SK-N-SH (cell line): ENCODE results near the gene EML1. TPM values are rescaled to one million over a fixed set of nuclear protein-coding genes. Genes with fewer than 3 reads are reported as not detected.

Experiments
- CTCF ChIA-PET: fragments of 300-600, 350-600 bp; formaldehyde crosslinking; extraction: SDS; loops from one replicate; lab custom pipeline; 2021; lab: Yijun Ruan, JAX
- POLR2A ChIA-PET: fragments of 350-600 bp; sonication (Branson Sonifier 250); formaldehyde crosslinking; extraction: SDS; loops from one replicate; lab custom pipeline; 2020; ENCODE audit warnings: antibody characterized with exemption, inconsistent platforms; lab: Yijun Ruan, JAX
- DNase-seq: peaks from one replicate; pipeline ENCODE4 v3.0.0; 2012
- H2AFZ ChIP-seq: fragments of 200-600 bp; sonication (generic); 2 replicates; pipeline ENCODE4 v1.8.1; 2016; ENCODE audit warnings: antibody characterized with exemption, mild to moderate bottlenecking, low read depth
- H3F3A ChIP-seq: fragments of 200-600 bp; sonication (generic); replicated peaks from 2 replicates; pipeline ENCODE3; 2016; ENCODE audit warnings: antibody characterized with exemption, mild to moderate bottlenecking; ENCODE audit not compliant: insufficient read depth
- H3K27ac ChIP-seq, 2 experiments: fragments of 200-500 bp in 1 of 2; fragments of 200-600 bp in 1 of 2; sonication (Bioruptor generic) in 1 of 2; sonication (generic), shearing (Covaris generic) in 1 of 2; 2 replicates each; pipeline versions ENCODE4 v1.5.1 to v1.6.1; 2014 to 2016; ENCODE audit warnings: low read depth in 2 of 2, inconsistent platforms in 1 of 2, low read length in 1 of 2, mild to moderate bottlenecking in 1 of 2, mixed read lengths in 1 of 2
- H3K27me3 ChIP-seq: fragments of 200-600 bp; sonication (generic), shearing (Covaris generic); 2 replicates; pipeline ENCODE4 v1.6.1; 2016; ENCODE audit warnings: mixed run types; ENCODE audit not compliant: insufficient read depth
- H3K36me3 ChIP-seq, 2 experiments: fragments of 200-500 bp in 1 of 2; fragments of 200-600 bp in 1 of 2; sonication (Bioruptor generic) in 1 of 2; sonication (generic) in 1 of 2; replicated peaks in 1 of 2; 2 replicates each; pipeline versions ENCODE3 to v1.5.1; 2014 to 2016; ENCODE audit warnings: low read length in 1 of 2, mild to moderate bottlenecking in 1 of 2; ENCODE audit not compliant: insufficient read depth in 2 of 2, control insufficient read depth in 1 of 2
- H3K4me1 ChIP-seq, 2 experiments: fragments of 200-500 bp in 1 of 2; fragments of 200-600 bp in 1 of 2; sonication (Bioruptor generic) in 1 of 2; sonication (generic), shearing (Covaris generic) in 1 of 2; 2 replicates each; pipeline versions ENCODE4 v1.5.1 to v1.6.1; 2014 to 2016; ENCODE audit warnings: low read depth in 1 of 2, low read length in 1 of 2, mixed run types in 1 of 2; ENCODE audit not compliant: insufficient read depth in 2 of 2, control insufficient read depth in 1 of 2
- H3K4me2 ChIP-seq: fragments of 200-600 bp; sonication (generic), shearing (Covaris generic); 2 replicates; pipeline ENCODE4 v1.6.1; 2017; ENCODE audit warnings: mixed run types
- H3K4me3 ChIP-seq, 2 experiments: fragments of 200-500 bp in 1 of 2; fragments of 200-600 bp in 1 of 2; sonication (Bioruptor generic) in 1 of 2; sonication (generic), shearing (Covaris generic) in 1 of 2; 2 replicates each; pipeline versions ENCODE4 v1.5.1 to v1.8.1; 2014 to 2016; ENCODE audit warnings: low read depth in 2 of 2, inconsistent platforms in 1 of 2, low read length in 1 of 2, mild to moderate bottlenecking in 1 of 2, mixed read lengths in 1 of 2, moderate library complexity in 1 of 2
- H3K79me2 ChIP-seq: fragments of 200-600 bp; sonication (generic); 2 replicates; pipeline ENCODE4 v1.8.1; 2017; ENCODE audit warnings: mild to moderate bottlenecking; ENCODE audit not compliant: insufficient read depth
- H3K9ac ChIP-seq: fragments of 200-600 bp; sonication (generic); 2 replicates; pipeline ENCODE4 v1.6.1; 2017; ENCODE audit warnings: mixed run types
- H3K9me2 ChIP-seq: fragments of 200-600 bp; sonication (generic); 2 replicates; pipeline ENCODE4 v1.6.1; 2017; ENCODE audit warnings: mixed run types
- H3K9me3 ChIP-seq: fragments of 200-600 bp; sonication (generic); 2 replicates; pipeline ENCODE4 v1.6.1; 2017; ENCODE audit warnings: mixed run types, mild to moderate bottlenecking, moderate library complexity
- H4K20me1 ChIP-seq: fragments of 200-600 bp; sonication (generic); 2 replicates; pipeline ENCODE4 v1.6.1; 2017; ENCODE audit warnings: mild to moderate bottlenecking, mixed run types; ENCODE audit not compliant: insufficient read depth
- CHD2 ChIP-seq: fragments of 150-350 bp; IDR thresholded peaks from 2 replicates; pipeline ENCODE4 v1.6.1; 2018; ENCODE audit warnings: low read length; ENCODE audit not compliant: partially characterized antibody
- EP300 ChIP-seq, 2 experiments: IDR thresholded peaks; 2 replicates each; pipeline versions ENCODE4 v1.4.0 to v1.6.1; 2012; ENCODE audit warnings: borderline replicate concordance in 1 of 2, low read depth in 1 of 2, low read length in 1 of 2
- EZH2phosphoT487 ChIP-seq: fragments of 200-600 bp; sonication (generic); IDR thresholded peaks from 2 replicates; pipeline ENCODE4 v1.6.1; 2017; ENCODE audit warnings: low read depth, mixed run types, mild to moderate bottlenecking, antibody characterized with exemption, moderate library complexity, borderline replicate concordance
- FOXJ3 ChIP-seq: sonication (generic); formaldehyde crosslinking; IDR thresholded peaks from 2 replicates; pipeline ENCODE4 v1.5.1; 2020; ENCODE audit warnings: mild to moderate bottlenecking, missing genetic modification reagents
- GABPA ChIP-seq: IDR thresholded peaks from 2 replicates; pipeline ENCODE4 v1.4.0; 2012; ENCODE audit warnings: low read depth, mild to moderate bottlenecking
- IRF3 ChIP-seq: fragments of 150-350 bp; IDR thresholded peaks from 2 replicates; pipeline ENCODE4 v1.6.1; 2016; ENCODE audit warnings: mild to moderate bottlenecking, low read depth, low read length
- NFIC ChIP-seq: IDR thresholded peaks from 2 replicates; pipeline ENCODE4 v1.4.0; 2012; ENCODE audit warnings: borderline replicate concordance
- PBX3 ChIP-seq: IDR thresholded peaks from 2 replicates; pipeline ENCODE4; 2012
- RCOR1 ChIP-seq: fragments of 150-350 bp; IDR thresholded peaks from 2 replicates; pipeline ENCODE4 v1.6.1; 2017; ENCODE audit warnings: antibody characterized with exemption, low read length
- SIN3A ChIP-seq: IDR thresholded peaks from 2 replicates; pipeline ENCODE4 v1.6.1; 2012; ENCODE audit warnings: low read depth, mild to moderate bottlenecking, low read length, moderate library complexity, borderline replicate concordance
- TAF1 ChIP-seq: IDR thresholded peaks from 2 replicates; pipeline ENCODE4 v1.6.1; 2012; ENCODE audit warnings: low read depth, mild to moderate bottlenecking, low read length, moderate library complexity, borderline replicate concordance
- TCF12 ChIP-seq: IDR thresholded peaks from 2 replicates; pipeline ENCODE4 v1.4.0; 2012
- YY1 ChIP-seq: IDR thresholded peaks from 2 replicates; pipeline ENCODE4 v1.4.0; 2012; ENCODE audit warnings: low read depth, mild to moderate bottlenecking
- ZBTB33 ChIP-seq: IDR thresholded peaks from 2 replicates; pipeline ENCODE4 v1.4.0; 2012; ENCODE audit warnings: low read depth, borderline replicate concordance
- WGBS: methylation state at CpG from one replicate; pipeline ENCODE4 v1.1.6; 2017; ENCODE audit warnings: low lambda C conversion rate; 5-methylcytosine and 5-hydroxymethylcytosine counted together
- polyA plus RNA-seq, 3 experiments: library from polyadenylated mRNA; depleted of rRNA; stranded (reverse); fragments of >200 nt; gene quantifications; 2 replicates each; pipeline ENCODE4 v1.2.3, GENCODE V29; 2012

EML1 gene
- polyA plus RNA-seq, 1 of the 3 experiments (the other 2 are of a cell fraction): 6.3 TPM

DNA sequence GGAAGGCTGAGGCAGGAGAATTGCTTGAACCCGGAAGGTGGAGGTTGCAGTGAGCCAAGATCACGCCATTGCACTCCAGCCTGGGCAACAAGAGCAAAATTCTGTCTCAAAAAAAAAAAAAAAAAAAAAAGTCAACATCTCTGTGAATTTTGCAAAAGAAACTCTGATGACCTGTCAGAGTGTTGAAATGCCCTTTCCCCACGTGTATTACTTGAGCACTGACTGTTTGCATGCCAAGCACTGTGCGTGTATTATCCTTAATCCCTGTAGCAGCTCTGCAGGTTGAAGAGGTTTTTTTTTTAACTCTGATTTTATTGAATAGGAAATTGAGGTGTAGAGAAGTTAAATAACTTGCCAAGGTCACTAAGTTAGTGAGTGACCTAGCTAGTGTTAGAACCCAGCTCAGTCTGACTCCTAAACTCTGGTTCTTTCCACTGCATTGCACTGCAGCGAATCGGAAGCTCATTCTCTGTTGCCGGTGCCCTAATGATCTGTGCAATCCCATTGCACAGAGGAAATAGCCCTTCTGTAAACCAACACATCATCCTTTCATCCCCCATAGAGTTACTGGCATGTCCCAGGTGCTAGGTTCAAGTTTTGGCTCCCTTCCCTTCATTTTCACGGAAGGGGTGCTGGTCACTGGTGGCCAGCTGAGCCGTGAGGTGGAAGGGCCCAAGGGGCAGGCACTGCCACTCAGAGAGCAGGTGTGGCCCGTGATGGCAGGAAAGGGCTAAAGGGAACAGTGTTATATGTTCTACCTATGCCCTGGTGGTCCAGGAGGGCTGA is 122.3 kb downstream of the EML1 start:
- no peak overlapping the region for H2AFZ ChIP-seq
- no peak overlapping the region for H3K27ac ChIP-seq
- H3K9me2 ChIP-seq: no peaks in the 10 kb centered on the region
- H3K79me2 ChIP-seq: no peaks in the 10 kb centered on the region
- peaks cover 4 to 6% of the 10 kb centered on the region in 2 experiments for H3K4me1 ChIP-seq
- WGBS: 87% methylated on average over 9 of the region's 10 CpGs
- ChIA-PET POLR2A (no interaction called here), CTCF (interaction anchor here (0.6 to 4.2 kb wide), 5 partner anchors 16 to 444 kb away, joined by 3 to 20 read pairs (median 3); no protein-coding TSS in a partner anchor)
- H3K9ac ChIP-seq: no peak overlapping the region
- H3F3A ChIP-seq: peaks cover 6% of the 10 kb centered on the region
- no peak overlapping the region for H3K4me3 ChIP-seq
- H4K20me1 ChIP-seq: no peaks in the 10 kb centered on the region
- H3K4me2 ChIP-seq: no peak overlapping the region
- no peaks in the 10 kb centered on the region for H3K27me3 ChIP-seq
- no peak for TF ChIP-seq GABPA
- no peak for TF ChIP-seq NFIC
- no peak for TF ChIP-seq IRF3
- no peak for TF ChIP-seq EP300 (IDR thresholded peaks at IDR 0.05; ENCODE audit: borderline replicate concordance in 1 of 2, low read depth in 1 of 2, low read length in 1 of 2)
- no peak for TF ChIP-seq TAF1
- TF ChIP-seq RCOR1: no peak
- TF ChIP-seq YY1: no peak
- no peak for TF ChIP-seq ZBTB33
- no peak for TF ChIP-seq CHD2
- TF ChIP-seq, all 33 proteins: peak for 0
- peaks cover 4 to 7% of the 10 kb centered on the region in 2 experiments for H3K36me3 ChIP-seq
- no peak for DNase-seq
- H3K9me3 ChIP-seq: no peaks in the 10 kb centered on the region

DNA sequence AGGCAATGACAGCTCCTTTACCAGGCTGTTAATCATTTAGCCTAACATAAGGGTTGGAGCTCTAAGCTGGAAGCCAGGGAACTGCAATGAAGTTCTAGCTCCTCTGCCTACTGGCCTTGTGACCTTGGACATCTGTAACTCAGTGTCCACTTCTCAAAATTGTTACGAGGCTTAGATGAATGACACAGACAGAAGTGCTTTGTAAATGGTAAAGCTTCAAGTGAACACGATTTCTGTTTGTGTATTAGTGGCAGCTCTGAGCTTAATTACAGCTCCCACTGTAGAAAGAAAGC is 122.8 kb downstream of the EML1 start:
- H3K9me2 ChIP-seq: no peaks in the 10 kb centered on the region
- ChIA-PET CTCF (interaction anchor here (0.6 to 4.2 kb wide), 4 partner anchors 16 to 445 kb away, joined by 3 to 20 read pairs (median 4); no protein-coding TSS in a partner anchor), POLR2A (no interaction called here)
- H3K9me3 ChIP-seq: no peaks in the 10 kb centered on the region
- H3K27me3 ChIP-seq: no peaks in the 10 kb centered on the region
- no peak overlapping the region for H3K4me3 ChIP-seq
- H3F3A ChIP-seq: peaks cover 3% of the 10 kb centered on the region
- H3K36me3 ChIP-seq: peaks cover 4 to 7% of the 10 kb centered on the region in 2 experiments
- no peaks in the 10 kb centered on the region for H3K79me2 ChIP-seq
- WGBS: 89% methylated on average over 2 of the region's 2 CpGs
- H3K4me1 ChIP-seq: peaks cover under 1 to 4% of the 10 kb centered on the region in 2 experiments; a peak in 2 of 4 replicates
- H3K4me2 ChIP-seq: no peak overlapping the region
- no peak overlapping the region for H3K27ac ChIP-seq
- no peak for DNase-seq
- no peaks in the 10 kb centered on the region for H4K20me1 ChIP-seq
- TF ChIP-seq FOXJ3 (CRISPR knock-in tag): no peak
- no peak for TF ChIP-seq NFIC
- no peak for TF ChIP-seq PBX3
- no peak for TF ChIP-seq CHD2
- no peak for TF ChIP-seq EZH2phosphoT487
- TF ChIP-seq TCF12: no peak
- no peak for TF ChIP-seq YY1
- no peak for TF ChIP-seq ZBTB33
- no peak for TF ChIP-seq SIN3A
- no peak overlapping the region for H2AFZ ChIP-seq
- H3K9ac ChIP-seq: no peak overlapping the region
